ENCODE measurements around the gene ZNF337. TPM values are rescaled to one million over a fixed set of nuclear protein-coding genes. Genes with fewer than 3 reads are reported as not detected.

ZNF337 gene
- total RNA-seq, 1 experiment from 2014 or later = 10.3 TPM

DNA sequence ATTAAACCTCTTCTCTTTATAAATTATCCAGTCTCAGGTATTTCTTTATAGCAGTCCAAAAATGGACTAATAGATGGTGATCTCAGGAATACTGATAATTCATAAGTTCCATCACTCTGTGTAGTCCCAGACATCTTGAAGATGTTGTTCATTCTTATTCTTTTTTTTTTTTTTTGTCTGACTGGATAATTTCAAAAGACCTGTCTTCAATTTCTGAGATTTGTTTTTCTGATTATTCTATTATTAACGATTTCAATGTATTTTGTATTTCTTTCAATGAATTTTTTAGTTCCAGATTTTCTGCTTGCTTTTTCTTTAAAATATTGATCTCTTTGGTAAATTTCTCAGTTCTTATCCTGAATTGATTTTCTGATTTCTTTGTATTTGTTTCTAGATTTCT, 29.7 kb upstream of the ZNF337 start:
- DNase-seq = no peak
- Histone ChIP-seq H4K91ac (ENCODE audit: insufficient read length, low read depth, low read length) (no peak overlapping the region), H3K9ac (ENCODE audit: extremely low read depth, insufficient read length, low read length) (no peak overlapping the region), H3K56ac (ENCODE audit: insufficient read length, low read depth, low read length) (no peak overlapping the region), H3K79me1 (ENCODE audit: insufficient read depth, low read depth, low read length, poor library complexity, severe bottlenecking) (no peaks in the 10 kb centered on the region), H2BK5ac (ENCODE audit: insufficient read length, low read length) (no peak overlapping the region), H2BK20ac (ENCODE audit: low read depth, low read length, poor library complexity, severe bottlenecking) (no peak overlapping the region), H4K8ac (replicated peaks; ENCODE audit: insufficient read length, low read depth, low read length) (no peak overlapping the region), H3K4me1 (ENCODE audit: insufficient read depth, low read length) (no peaks in the 10 kb centered on the region), H4K5ac (ENCODE audit: insufficient read length, low read depth, low read length) (no peak overlapping the region), H3K23ac (ENCODE audit: insufficient read length, low read depth, low read length) (no peak overlapping the region), H3K27me3 (ENCODE audit: insufficient read depth, low read length) (no peaks in the 10 kb centered on the region), H3K18ac (ENCODE audit: insufficient read length, low read depth, low read length) (no peak overlapping the region), H3K9me3 (ENCODE audit: control insufficient read depth, low read depth, low read length) (no peaks in the 10 kb centered on the region), H3K14ac (ENCODE audit: insufficient read depth, low read length) (no peak overlapping the region), H2AFZ (ENCODE audit: low read length) (no peak overlapping the region), H2AK5ac (ENCODE audit: insufficient read length, low read length) (no peak overlapping the region), H4K20me1 (ENCODE audit: control insufficient read depth, insufficient read depth, insufficient read length) (no peaks in the 10 kb centered on the region), H3K4ac (ENCODE audit: low read depth, low read length) (no peak overlapping the region), H3K4me2 (ENCODE audit: insufficient read depth, insufficient read length, low read length) (no peak overlapping the region), H2BK15ac (ENCODE audit: low read depth, low read length) (no peak overlapping the region), H3K27ac (ENCODE audit: insufficient read length, low read depth, low read length) (no peak overlapping the region), H3T11ph (ENCODE audit: low read length) (no peak overlapping the region), H2BK12ac (ENCODE audit: insufficient read length, low read depth, low read length) (no peak overlapping the region), H3K79me2 (ENCODE audit: insufficient read depth, low read length) (no peaks in the 10 kb centered on the region), H3K23me2 (ENCODE audit: insufficient read length, low read depth, low read length, poor library complexity, severe bottlenecking) (no peaks in the 10 kb centered on the region), H2BK120ac (ENCODE audit: low read depth, low read length, poor library complexity, severe bottlenecking) (no peak overlapping the region)
- peaks cover 0 to 4% of the 10 kb centered on the region in 2 experiments; a peak in 1 of 4 replicates for H3K4me1 Mint-ChIP-seq
- TF ChIP-seq, protein P1, sequence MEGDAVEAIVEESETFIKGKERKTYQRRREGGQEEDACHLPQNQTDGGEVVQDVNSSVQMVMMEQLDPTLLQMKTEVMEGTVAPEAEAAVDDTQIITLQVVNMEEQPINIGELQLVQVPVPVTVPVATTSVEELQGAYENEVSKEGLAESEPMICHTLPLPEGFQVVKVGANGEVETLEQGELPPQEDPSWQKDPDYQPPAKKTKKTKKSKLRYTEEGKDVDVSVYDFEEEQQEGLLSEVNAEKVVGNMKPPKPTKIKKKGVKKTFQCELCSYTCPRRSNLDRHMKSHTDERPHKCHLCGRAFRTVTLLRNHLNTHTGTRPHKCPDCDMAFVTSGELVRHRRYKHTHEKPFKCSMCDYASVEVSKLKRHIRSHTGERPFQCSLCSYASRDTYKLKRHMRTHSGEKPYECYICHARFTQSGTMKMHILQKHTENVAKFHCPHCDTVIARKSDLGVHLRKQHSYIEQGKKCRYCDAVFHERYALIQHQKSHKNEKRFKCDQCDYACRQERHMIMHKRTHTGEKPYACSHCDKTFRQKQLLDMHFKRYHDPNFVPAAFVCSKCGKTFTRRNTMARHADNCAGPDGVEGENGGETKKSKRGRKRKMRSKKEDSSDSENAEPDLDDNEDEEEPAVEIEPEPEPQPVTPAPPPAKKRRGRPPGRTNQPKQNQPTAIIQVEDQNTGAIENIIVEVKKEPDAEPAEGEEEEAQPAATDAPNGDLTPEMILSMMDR (conservative IDR thresholded peaks at IDR 0.05) = no peak
- WGBS (ENCODE audit: extremely low coverage, insufficient read length, low lambda C conversion rate) = no CpG with 5 or more reads among the region's 1 CpG
- H3K27me3 Mint-ChIP-seq (ENCODE audit: low read depth) = no peaks in the 10 kb centered on the region
- H3K9me3 Mint-ChIP-seq = peaks cover 7 to 10% of the 10 kb centered on the region in 2 experiments
- no peak overlapping the region for H3K4me3 Mint-ChIP-seq
- H3K36me3 Mint-ChIP-seq (ENCODE audit: insufficient read depth in 1 of 3, low read depth in 3 of 3) = peaks cover 0 to 2% (median 0%) of the 10 kb centered on the region in 3 experiments; a peak in 1 of 7 replicates
- H3K27ac Mint-ChIP-seq = no peak overlapping the region
